GM12801 (cell line): ENCODE data around the gene DBX2.

Source experiments
- TF ChIP-seq, protein P1 (sequence below): IDR thresholded peaks from one replicate; pipeline ENCODE4 v1.5.1; 2011; ENCODE audit warnings: control low read depth; ENCODE audit not compliant: insufficient read length; ENCODE audit errors: extremely low read depth

DBX2 gene

DNA sequence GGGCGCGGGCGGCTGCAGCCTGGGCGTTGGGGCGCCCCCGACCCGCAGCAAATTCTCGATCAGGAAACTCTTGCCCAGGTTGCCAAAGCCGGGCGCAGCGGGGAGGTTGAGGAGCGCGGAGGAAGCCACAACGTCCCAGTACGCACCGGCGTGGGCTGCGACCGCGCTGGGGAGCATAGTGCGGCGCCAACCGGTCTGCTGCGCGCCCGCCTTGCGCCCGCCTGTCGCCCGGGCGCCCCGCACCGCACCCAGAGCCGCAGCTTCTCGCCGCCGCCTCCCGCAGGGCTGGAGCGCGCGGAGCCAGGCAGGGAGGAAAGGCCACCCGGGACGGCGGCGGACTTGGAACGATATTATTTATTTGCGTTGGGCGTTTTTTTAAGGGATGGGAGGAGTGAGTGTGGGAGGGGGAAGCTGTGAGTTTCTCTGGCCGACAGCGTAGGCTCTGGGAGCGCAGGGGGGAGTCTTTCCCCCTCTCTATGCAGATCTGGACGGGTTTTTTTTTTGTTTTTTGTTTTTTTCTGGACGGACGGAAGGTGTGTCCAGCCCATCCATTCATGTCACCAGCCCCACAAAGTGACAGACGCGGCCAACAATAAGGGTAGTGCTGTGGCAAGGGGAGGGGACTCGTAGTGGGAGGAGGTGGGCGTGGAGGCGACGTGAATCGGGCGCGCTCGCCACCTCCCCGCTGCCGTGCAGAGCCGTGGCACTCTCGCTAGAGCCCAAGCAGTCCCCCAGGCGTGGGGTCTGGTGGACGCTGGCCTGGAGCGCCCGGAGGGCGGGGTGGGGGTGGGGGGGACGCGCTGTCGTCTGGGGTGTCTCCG lies at the start of gene DBX2:
TSS of gene DBX2 (minus strand) at position 349 of the 821 bp plus-strand sequence. CDS start at position 177, 172 bp downstream.
- TF ChIP-seq, protein P1, sequence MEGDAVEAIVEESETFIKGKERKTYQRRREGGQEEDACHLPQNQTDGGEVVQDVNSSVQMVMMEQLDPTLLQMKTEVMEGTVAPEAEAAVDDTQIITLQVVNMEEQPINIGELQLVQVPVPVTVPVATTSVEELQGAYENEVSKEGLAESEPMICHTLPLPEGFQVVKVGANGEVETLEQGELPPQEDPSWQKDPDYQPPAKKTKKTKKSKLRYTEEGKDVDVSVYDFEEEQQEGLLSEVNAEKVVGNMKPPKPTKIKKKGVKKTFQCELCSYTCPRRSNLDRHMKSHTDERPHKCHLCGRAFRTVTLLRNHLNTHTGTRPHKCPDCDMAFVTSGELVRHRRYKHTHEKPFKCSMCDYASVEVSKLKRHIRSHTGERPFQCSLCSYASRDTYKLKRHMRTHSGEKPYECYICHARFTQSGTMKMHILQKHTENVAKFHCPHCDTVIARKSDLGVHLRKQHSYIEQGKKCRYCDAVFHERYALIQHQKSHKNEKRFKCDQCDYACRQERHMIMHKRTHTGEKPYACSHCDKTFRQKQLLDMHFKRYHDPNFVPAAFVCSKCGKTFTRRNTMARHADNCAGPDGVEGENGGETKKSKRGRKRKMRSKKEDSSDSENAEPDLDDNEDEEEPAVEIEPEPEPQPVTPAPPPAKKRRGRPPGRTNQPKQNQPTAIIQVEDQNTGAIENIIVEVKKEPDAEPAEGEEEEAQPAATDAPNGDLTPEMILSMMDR = no peak

DNA sequence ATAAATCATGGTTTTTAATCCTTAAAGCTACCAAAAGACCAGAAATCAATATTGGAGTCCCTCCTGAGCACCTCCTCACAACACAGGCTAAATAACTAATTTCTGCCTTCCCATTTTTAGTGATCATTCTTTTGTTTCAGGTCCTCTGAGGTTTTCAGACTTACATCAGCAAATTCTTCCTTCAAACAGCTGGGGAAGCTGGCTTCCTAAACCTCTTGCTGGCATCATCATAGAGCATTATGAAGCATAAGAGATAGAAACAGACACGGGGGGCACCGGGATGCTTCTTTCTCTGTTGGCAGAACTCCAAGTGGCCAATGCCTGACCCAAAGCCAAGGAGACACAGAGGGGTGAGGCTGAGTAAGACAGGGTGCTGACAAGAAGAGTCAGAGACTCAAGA lies 47.9 kb upstream of the DBX2 start:
- TF ChIP-seq, protein P1 = no peak

DNA sequence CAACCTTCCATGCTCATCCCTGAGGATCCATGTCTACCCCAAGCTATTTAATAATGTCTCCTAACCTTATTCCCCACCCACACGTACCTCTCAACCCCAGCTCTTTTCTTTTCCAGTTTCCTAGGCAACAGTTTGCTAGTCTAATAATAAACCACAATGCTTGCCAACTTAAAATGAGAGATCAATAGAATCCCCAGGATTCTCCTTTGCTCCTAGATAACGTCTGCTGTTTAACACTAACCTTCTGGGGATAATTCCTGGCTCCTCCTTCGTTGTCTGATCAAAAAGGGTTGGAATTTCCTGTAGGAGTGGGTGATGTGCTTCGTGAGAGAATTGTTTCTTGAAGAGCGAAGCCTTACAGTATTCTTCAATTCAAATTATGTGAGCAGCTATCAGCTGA lies 42.2 kb upstream of the DBX2 start:
- TF ChIP-seq, protein P1 = no peak

DNA sequence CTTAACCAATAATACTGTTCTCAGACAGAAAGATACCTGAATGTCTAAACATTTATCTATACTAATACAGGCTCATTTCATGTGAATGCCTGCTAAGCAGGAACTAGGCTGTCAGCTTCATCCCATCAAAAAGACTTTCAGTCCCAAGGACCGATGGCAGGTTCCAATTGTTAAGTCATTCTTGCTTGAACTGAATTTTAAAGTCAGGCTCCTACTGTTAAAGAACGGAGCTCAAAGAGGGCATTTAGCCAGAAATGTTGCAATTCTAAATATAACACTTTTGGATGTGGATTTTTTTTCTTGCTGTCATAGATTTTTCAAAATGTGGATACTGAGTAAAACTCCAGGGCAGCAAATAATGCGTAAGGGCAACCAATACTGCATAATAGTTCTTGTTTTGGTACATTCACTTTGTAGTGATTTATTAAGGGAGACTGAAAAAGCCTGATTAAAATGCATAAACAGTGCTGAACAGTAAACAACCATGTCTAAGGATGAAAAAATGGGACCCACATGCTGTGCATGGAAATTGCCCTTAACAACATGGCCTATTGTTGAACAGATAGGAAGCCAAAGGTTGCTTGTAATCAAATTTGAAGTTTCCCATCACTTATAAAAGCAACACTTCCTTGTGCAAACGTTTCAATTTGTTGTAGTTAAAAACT lies 38.6 kb upstream of the DBX2 start:
- TF ChIP-seq, protein P1 = no peak

DNA sequence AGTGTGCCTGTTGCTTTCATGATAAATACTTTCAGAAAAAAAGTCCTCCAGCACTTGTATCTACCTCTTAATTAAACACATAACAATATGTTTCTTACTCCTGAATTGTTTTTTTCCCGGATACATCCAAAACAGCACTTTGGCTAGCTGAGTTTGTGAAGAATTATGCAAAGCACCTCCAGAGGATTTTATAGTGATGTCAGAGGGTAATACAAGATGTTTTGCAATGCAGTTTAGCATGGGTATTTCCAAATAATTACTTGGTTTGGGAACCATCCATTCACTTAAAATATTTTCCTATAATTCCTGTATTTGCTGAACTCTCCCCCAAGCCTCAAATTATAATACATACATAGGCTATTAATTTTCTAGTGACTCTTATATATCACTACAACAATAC lies 37.7 kb upstream of the DBX2 start:
- TF ChIP-seq, protein P1 = no peak

DNA sequence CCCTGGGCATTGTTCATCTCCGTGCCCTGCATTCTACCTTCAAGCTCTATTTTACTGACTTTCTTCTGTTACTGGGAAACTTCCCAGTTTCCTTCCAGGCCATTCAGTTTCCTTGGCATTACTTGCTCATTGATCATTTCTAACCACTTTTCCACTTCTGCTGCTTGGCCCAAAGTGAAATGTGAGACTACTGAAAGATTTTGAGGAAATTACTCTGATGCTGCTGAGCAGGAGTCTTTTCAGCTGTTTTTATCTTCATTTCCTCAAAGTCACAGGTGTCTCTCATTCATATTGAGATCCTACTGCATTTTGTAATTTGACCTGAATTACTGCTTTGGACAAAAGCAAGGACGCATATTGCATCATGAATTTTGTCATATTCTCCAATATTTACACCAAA lies 26.4 kb upstream of the DBX2 start:
- TF ChIP-seq, protein P1 = no peak

DNA sequence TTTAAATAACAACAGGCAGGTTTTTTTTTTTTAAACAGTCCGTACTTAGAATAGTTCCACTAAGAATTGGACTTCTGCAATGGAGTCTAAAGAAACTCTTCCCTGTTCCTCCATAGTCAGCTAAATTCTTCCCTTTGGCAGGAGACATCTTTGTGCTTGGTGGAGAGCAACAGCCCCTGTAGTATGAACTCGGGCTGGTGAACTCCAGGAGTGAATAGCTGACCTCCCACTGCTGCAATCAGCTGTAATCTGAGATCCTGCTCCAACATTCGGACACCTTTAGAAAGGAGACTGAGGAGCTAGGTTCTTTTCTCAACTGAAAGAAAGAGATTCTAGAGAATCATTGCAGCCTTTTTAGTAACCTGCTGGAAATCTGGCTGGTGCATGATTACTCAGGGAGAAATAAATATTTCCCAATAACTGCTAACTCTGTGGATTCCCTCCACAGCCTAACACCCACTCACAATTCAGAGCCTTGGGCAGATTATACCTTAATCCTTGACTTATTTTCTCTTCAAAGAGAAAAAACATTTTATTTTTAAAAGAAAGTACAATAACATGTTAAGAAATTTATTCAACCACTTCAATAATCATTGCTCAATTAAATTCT lies 25.6 kb upstream of the DBX2 start:
- TF ChIP-seq, protein P1 = no peak
